Activated CD4-positive, alpha-beta T cell treated with anti-CD3 and anti-CD28 coated beads for 48 hours (primary cell): Measurements from ENCODE around the gene SPG21.
A peak's percentile ranks its signal among the peaks of the same experiment; 100 is the strongest.
"Not testable (repeated sequence)": the region's sequence is repeated elsewhere in the genome, so short reads cannot be mapped to it uniquely, and the experiment has no call there.

Experiments used
- DNase-seq: peaks from one replicate; pipeline ENCODE4 v3.0.0-alpha.2; 2020

Gene SPG21, protein sequence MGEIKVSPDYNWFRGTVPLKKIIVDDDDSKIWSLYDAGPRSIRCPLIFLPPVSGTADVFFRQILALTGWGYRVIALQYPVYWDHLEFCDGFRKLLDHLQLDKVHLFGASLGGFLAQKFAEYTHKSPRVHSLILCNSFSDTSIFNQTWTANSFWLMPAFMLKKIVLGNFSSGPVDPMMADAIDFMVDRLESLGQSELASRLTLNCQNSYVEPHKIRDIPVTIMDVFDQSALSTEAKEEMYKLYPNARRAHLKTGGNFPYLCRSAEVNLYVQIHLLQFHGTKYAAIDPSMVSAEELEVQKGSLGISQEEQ

DNA sequence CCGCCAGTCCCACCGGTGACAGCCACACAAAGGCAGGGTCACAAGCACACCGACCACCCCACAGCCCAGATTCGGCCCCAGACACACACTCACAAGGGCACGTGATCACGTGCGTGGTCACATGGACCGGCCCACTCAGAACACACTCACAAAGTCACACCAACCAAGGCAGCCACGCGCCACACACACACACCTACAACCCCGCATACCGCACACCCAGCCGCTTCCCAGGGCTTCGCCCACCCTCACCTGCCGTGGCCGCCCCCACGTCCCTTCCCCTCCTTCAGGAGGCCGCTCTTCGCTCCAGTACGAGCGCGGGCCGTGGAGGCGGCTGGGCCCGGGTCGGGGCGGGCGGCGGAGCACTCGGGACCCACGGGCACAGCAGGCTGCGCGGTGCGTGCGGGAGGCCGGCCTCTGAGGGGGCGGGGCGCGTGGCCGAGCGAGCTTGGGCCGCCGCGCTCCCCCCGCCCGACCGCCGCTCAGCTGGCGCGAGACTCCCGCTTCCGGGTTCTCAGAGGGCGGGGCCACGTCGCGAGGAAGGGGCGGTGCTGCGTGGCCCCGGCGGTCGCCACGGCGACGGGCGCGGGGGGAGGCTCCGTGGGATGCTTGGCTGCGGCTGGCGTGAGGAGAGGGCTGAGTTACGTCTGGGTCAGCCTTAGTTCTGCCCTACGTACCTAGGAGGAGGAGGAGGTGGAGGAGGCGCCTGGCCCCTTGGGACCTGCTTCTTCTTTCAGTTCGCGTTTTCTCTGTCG is at the start of gene SPG21:
SPG21 (minus strand) TSS at position 499 of the 752 bp plus-strand sequence. CDS start 6,345 bp downstream, outside the sequence.
- DNase-seq: peak; percentile 93

DNA sequence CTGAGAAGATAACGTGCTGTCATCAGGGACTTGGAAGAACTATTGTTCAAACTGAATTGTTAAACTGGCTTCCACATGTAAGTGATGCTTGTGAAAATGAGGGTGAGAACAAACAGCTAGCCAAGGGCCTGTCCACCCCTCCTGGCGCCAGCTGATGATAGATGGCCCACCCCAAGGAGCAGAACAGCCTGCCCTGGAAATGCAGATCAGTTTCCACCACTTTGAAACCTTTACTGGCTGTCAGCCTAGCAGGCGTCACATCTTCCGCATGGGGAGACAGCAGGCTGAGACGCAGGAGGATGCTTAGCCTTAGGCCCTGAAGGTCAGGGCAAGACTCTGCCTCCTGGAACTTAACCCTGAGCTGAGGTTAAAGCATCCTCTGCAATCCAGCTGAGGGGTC is 49.1 kb upstream of the SPG21 start:
- no peak for DNase-seq

- DNase-seq: no peak
These were observed 48.7 kb upstream of the SPG21 start for GRCh38 chr15:65038428-65038827.

DNA sequence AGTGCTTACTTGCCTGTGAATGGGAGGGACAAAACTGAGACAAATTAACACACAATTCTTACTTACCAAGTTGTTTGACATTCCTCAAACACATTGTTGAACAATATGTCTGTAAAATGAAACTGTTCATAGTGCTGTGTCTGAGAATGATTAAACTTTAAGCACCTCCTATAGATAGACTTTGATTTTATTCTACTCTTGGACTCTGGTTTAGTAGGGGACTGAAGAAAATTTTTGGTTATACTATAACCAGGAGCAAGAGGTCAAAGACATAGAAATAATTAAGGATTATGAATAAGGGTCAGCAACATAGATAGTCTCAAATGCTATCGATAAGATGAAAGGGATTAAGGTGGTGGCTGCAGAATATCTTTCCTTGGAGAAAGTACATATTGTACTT is 47.6 kb upstream of the SPG21 start:
- no peak for DNase-seq

DNA sequence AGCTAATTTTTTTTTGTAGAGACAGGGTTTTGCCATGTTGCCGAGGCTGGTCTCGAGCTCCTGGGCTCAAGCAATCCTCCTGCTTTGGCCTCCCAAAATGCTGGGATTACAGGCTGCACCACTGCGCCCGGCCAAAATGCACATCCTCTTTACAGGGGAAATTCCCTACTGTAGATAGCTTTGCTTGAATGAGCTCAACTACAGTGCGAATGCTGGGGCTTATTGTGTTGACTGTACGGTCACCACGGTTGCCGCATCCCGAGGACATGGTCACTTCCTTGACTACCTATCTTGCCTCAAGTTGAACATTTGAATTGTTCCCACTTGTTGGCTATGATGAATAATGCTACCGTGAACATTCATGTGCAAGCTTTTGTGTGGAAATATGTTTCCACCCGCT is 45.0 kb upstream of the SPG21 start:
- DNase-seq: no peak

GRCh38 chr15:65033659-65034269 is 44.0 kb upstream of the SPG21 start:
- peak; percentile 29 for DNase-seq

GRCh38 chr15:65032801-65033537 is 43.3 kb upstream of the SPG21 start:
- peak; percentile 62 for DNase-seq

DNA sequence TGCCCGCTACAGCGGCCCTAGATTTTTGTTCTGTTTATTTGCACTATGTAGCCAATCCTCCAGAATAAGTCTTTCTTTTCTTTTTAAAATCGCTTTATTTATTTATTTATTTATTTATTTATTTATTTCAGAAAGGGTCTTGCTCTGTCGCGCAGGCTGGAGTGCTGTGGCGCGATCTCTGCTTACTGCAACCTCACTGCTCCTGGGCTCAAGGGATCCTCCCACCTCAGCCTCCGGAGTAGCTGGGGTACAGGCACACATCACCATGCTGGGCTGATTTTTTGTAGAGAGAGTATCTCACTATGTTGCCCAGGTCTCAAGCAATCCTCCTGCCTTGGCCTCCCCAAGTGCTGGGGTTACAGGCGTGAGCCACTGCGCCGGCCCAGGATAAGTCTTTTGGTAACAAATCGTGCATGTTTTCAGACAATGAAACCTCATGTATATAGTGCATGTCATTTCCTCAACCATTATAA is 40.1 kb upstream of the SPG21 start:
- DNase-seq: no peak

- peak; percentile 96 for DNase-seq
These were observed 39.4 kb upstream of the SPG21 start, which contains the start of gene MTFMT for GRCh38 chr15:65028921-65029735. MTFMT (minus strand) TSS chr15:65029639; CDS start chr15:65029613, 26 bp downstream.

GRCh38 chr15:65028338-65028737 is 38.6 kb upstream of the SPG21 start:
- peak; percentile 7 for DNase-seq

- no peak for DNase-seq
These were observed 37.9 kb upstream of the SPG21 start for GRCh38 chr15:65027593-65027992.

DNA sequence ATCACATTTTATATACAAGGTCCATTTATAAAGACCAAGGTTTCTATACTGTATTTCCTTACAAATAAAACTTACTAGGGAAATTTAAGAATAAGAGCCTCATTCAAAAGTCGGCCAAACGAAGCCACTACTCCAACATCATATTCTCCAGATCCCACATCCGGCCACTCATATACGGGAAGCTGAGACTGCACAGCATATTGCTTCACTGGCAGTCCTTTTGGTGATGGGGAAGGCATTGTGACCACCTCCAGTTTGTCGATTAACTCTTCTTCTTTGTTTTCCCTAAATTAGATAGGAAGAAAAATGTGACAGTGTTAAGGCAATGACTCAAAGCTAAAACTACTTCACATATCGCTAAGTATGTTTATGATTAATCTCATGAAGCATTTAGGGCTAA is 37.0 kb upstream of the SPG21 start:
- no peak for DNase-seq

DNA sequence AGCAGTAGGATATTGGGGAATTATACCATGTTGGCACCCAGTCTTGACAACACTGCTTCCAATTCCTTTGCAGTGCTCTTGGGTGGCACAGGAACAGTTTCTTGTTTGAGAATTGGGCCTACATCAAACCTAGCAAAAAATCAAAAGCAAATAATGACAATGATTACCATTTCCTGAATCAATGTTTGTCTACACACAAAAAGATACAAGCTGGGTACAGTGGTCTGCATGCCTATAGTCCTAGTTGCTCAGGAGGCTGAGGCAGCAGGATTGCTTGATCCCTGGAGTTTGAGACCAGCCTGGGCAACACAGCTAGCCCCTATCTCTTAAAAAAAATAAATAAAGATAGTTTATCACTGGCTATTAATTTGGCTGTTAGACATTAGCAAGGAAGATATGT is 31.8 kb upstream of the SPG21 start:
- DNase-seq: no peak

GRCh38 chr15:65020419-65020818 is 30.7 kb upstream of the SPG21 start:
- peak; percentile 17 for DNase-seq

GRCh38 chr15:65011198-65011597 is 21.5 kb upstream of the SPG21 start:
- DNase-seq: not testable (repeated sequence)

GRCh38 chr15:65008983-65009382 is 19.3 kb upstream of the SPG21 start:
- DNase-seq: no peak

GRCh38 chr15:65006876-65007275 is 17.2 kb upstream of the SPG21 start:
- no peak for DNase-seq

DNA sequence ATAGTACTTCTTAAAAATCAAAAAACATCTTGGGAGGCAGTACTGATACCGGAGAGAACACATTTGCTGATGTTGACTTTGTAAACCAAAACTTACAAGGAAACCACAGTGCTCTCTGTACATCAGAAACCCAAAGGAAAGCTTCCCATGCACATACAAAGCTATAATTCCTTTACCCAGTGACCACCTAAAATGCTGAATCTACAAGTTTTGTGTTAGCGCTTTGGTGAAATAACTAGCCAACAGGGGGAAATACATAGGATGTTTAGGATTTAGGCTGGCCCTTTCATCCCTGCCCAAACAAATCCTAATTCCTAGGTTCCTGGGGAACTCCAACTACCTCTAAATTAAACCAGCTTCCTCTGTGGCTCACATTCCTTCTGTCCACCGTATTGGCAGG is 15.3 kb upstream of the SPG21 start:
- DNase-seq: no peak

GRCh38 chr15:64997745-64998375 is 8.1 kb upstream of the SPG21 start:
- no peak for DNase-seq

DNA sequence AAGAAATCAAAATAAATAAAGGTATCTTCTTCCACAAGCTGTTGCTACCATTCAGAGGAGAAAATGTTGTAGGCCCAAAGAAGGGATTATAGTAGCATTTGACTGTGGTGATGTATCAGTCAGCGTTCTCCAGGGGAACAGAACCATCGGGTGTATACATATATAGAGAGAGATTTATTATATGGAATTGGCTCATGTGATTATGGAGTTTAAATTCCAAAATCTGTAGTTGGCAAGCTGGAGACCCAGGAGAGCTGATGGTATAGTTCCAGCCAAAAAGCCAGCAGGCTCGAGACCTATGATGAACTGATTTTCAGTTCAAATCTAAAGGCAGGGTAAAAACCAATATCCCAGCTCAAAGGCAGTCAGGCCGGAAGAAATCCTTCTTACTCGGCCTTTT is 7.4 kb upstream of the SPG21 start:
- no peak for DNase-seq

DNA sequence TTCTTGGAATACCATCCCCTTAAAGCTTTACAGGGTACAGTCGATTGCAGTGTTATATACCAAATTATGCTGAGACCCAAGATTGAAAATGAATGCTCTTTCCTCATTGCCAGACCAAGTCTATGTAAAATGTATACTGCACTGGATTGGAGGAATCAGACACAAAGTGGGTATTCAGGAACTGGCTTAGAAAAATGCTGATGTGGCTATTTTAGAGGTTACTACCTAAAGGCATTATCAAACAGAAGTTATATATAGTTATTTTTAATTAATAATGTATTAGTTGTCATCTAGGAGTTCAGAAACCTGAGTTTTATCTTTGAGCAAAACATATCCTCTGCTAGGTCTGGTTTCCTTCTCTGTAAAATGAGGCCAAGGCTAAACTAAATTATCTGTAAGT is 3.6 kb upstream of the SPG21 start:
- DNase-seq: no peak
